Epithelial cell of esophagus (primary cell): ENCODE measurements around the gene SULT1B1.

Source experiments
- DNase-seq: peaks from one replicate; pipeline ENCODE4 v3.0.0; 2010; ENCODE audit warnings: low read depth
- H3K4me3 ChIP-seq: 2 replicates; pipeline ENCODE4 v1.5.1; 2011; ENCODE audit warnings: mild to moderate bottlenecking, low read length, control low read depth
- TF ChIP-seq, protein P1 (sequence below): IDR thresholded peaks from 2 replicates; pipeline ENCODE4 v1.5.1; 2011; ENCODE audit warnings: low read depth, mild to moderate bottlenecking, low read length, control low read depth, inconsistent platforms; ENCODE audit not compliant: insufficient read depth; ENCODE audit errors: missing control alignments

The SULT1B1 gene

DNA sequence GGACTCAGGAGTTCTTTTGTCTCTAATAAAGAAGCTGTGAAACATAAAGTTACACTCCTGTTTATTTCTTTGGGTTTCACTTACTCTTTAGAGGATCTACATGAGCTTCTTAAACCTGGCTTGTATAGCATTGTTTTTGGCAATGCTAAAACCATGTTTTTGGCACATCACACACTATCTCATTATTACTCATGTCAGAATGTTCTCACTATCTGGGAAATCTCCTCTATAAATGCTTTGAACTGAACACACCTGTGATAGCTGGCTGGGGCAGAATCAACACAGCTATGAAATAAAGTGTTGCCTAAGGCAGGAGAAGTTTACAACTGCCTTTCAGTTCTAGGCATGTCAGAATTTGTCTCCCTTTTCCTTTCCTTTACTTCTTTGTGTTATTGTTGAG is 52.6 kb downstream of the SULT1B1 start:
- DNase-seq: peak; percentile 87
- TF ChIP-seq, protein P1, sequence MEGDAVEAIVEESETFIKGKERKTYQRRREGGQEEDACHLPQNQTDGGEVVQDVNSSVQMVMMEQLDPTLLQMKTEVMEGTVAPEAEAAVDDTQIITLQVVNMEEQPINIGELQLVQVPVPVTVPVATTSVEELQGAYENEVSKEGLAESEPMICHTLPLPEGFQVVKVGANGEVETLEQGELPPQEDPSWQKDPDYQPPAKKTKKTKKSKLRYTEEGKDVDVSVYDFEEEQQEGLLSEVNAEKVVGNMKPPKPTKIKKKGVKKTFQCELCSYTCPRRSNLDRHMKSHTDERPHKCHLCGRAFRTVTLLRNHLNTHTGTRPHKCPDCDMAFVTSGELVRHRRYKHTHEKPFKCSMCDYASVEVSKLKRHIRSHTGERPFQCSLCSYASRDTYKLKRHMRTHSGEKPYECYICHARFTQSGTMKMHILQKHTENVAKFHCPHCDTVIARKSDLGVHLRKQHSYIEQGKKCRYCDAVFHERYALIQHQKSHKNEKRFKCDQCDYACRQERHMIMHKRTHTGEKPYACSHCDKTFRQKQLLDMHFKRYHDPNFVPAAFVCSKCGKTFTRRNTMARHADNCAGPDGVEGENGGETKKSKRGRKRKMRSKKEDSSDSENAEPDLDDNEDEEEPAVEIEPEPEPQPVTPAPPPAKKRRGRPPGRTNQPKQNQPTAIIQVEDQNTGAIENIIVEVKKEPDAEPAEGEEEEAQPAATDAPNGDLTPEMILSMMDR: no peak
- no peak overlapping the region for H3K4me3 ChIP-seq

DNA sequence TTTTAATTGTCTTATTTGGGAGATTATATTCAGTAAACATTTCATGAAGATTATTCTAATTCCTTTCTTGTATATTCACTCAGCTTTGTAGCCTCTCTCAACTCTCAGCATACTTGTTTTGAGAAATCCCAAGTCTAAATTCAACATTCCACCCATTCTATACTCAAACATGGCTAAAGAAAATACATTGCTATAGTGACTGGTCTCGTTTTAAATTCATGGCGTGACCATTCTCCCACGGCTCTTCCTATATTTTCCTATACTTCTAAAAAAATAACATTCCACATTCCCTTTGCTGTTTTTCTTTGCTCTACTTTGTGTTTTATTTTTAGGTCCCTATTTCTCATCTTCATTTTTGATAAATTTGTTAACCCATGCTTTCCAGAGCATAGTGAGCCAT is 58.2 kb downstream of the SULT1B1 start:
- H3K4me3 ChIP-seq: no peak overlapping the region
- no peak for DNase-seq
- TF ChIP-seq, protein P1: no peak

DNA sequence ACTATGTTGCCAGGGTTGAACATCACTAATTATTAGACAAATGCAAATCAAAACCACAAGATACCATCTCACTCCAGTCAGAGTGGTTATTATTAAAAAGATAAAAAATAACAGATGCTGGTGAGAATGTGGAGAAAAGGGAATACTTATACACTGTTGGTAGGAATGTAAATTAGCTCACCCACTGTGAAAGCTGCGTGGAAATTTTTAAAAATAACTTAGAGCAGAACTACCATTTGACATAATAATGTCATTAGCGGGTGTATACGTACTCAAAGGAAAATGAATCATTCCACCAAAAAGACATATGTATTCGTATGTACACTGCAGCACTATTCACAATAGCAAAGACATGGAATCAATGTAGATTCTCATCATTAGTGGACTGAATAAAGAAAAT is 58.7 kb downstream of the SULT1B1 start:
- DNase-seq: no peak
- TF ChIP-seq, protein P1: no peak
- no peak overlapping the region for H3K4me3 ChIP-seq

DNA sequence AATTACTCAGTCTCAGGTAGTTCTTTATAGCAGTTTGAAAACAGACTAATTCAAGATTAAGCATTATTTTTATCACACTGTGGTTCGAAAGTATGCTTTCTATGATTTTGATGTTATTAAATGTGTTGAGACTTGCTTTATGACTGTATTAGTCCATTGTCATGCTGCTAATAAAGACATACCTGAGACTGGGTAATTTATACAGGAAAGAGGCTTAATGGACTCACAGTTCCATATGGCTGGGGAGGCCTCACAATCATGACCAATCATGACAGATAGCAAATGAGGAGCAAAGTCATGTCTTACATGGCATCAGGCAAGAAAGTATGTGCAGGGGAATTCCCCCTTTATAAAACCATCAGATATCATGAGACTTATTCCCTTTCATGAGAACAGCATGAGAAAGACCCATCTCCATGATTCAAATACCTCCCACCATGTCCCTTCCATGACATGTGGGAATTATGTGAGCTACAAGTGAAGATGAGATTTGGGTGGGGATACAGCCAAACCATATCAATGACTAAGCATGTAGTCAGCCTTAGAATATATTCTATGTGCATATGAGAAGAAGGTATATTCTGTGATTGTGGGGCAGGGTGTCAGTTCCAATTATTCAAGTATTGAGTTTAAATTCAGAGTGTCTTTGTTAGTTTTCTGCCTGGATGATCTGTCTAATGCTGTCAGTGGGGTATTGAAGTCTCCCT is 62.7 kb downstream of the SULT1B1 start:
- peak; percentile 52 for DNase-seq
- H3K4me3 ChIP-seq: no peak overlapping the region
- TF ChIP-seq, protein P1: no peak

DNA sequence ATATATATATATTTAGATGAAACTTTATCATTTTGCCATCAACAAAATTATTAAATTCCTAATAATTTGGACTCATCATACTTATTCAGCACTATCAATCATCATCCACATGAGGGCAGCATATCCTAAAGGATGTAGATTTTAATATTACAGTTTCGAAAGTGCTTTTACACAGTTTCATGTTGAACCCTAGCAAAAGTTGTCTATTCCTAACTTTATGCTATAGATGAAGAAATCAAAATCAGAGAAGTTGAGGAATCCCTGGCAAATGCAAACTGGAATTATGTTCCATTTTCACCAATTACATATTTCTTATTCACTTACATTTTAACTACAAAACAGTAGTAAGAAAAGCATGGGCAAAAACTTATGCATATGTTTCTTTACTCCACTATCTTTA is 70.8 kb downstream of the SULT1B1 start:
- TF ChIP-seq, protein P1: peak; percentile 40
- peak; percentile 50 for DNase-seq

DNA sequence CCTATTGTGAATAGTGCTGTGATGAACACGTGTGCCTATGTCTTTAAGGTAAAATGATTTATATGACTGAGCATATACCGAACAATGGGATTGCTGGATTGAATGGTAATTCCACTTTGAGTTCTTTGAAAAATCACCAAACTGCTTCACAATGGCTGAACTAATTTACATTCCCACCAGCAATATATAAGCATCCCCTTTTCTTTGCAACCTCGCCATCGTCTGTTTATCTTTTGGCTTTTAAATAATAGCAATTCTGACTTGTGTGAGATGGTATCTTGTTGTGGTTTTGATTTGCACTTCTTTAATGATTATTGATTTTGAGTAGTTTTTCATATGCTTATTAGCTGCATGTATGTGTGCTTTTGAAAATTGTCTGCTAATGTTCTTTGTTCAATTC is 75.6 kb downstream of the SULT1B1 start:
- TF ChIP-seq, protein P1: no peak
- no peak overlapping the region for H3K4me3 ChIP-seq
- DNase-seq: no peak

More for the DNA sequence above, 70.8 kb downstream of the SULT1B1 start:
- no peak overlapping the region for H3K4me3 ChIP-seq
